HG03432 (cell line): ENCODE measurements around the gene NOLC1.

Experiments used
- ATAC-seq: cut with Tn5 transposase; IDR thresholded peaks from one replicate; pipeline ENCODE4 v1.9.1; 2021; ENCODE audit warnings: mild to moderate bottlenecking, moderate library complexity; ENCODE audit not compliant: unreplicated experiment

The NOLC1 gene

GRCh38 chr10:102200751-102201640 is 48.8 kb downstream of the NOLC1 start:
- no peak for ATAC-seq

GRCh38 chr10:102202386-102202785 is 50.2 kb downstream of the NOLC1 start:
- ATAC-seq = no peak

GRCh38 chr10:102208311-102209035 is 56.3 kb downstream of the NOLC1 start:
- no peak for ATAC-seq

GRCh38 chr10:102211615-102212299 is 59.6 kb downstream of the NOLC1 start:
- no peak for ATAC-seq
